Activated B cell treated with CpG ODN at 0.5 μM for 24 hours (primary cell): ENCODE results near the gene TEPSIN. TPM values are rescaled to one million over a fixed set of nuclear protein-coding genes. Genes with fewer than 3 reads are reported as not detected.

Source experiments
- ATAC-seq: fragments of 200-7000 bp; cut with Tn5 transposase; one replicate; pipeline ENCODE4 v1.10.0; 2021; ENCODE audit warnings: low read depth, mild to moderate bottlenecking, moderate library complexity
- CTCF ChIA-PET: fragments of 350-600 bp; sonication (Branson Sonifier 250); formaldehyde crosslinking; loops from one replicate; lab custom pipeline; 2021; ENCODE audit warnings: antibody characterized with exemption; lab: Charles Lee
- POLR2A ChIA-PET: fragments of 350-600 bp; sonication (Branson Sonifier 250); formaldehyde crosslinking; loops from one replicate; lab custom pipeline; 2021; ENCODE audit warnings: antibody characterized with exemption; lab: Charles Lee
- DNase-seq: peaks from one replicate; pipeline ENCODE4 v3.0.0; 2022
- H3K27ac Mint-ChIP-seq: one replicate; pipeline ENCODE4 v1.8.0; 2020; ENCODE audit warnings: mixed read lengths
- H3K27me3 Mint-ChIP-seq: one replicate; pipeline ENCODE4 v1.8.0; 2021; ENCODE audit warnings: mixed read lengths
- H3K36me3 Mint-ChIP-seq: one replicate; pipeline ENCODE4 v1.8.0; 2021; ENCODE audit warnings: low read depth, mixed read lengths
- H3K4me1 Mint-ChIP-seq: one replicate; pipeline ENCODE4 v1.8.0; 2021; ENCODE audit warnings: mixed read lengths
- H3K4me3 Mint-ChIP-seq: one replicate; pipeline ENCODE4 v1.8.0; 2020; ENCODE audit warnings: mild to moderate bottlenecking, mixed read lengths
- H3K9me3 Mint-ChIP-seq: one replicate; pipeline ENCODE4 v1.8.0; 2020; ENCODE audit warnings: mixed read lengths
- intact Hi-C: fragments of 100-400 bp; cut with micrococcal nuclease; formaldehyde crosslinking; loops from one replicate; pipeline ENCODE4 v1.15.1; 2024
- total RNA-seq: library from RNA; stranded (reverse); gene quantifications from 2 replicates; pipeline ENCODE4 v1.2.3, GENCODE V29; 2022
- TF ChIP-seq, protein P1 (sequence below): fragments of 200-600 bp; IDR thresholded peaks from one replicate; pipeline ENCODE4 v1.8.0; 2022; ENCODE audit warnings: antibody characterized with exemption, mild to moderate bottlenecking

The TEPSIN gene
- total RNA-seq, 1 donor from 2014 or later, result 102 TPM

GRCh38 chr17:81250286-81251093, 11.6 kb upstream of the TEPSIN start:
- H3K36me3 Mint-ChIP-seq, result peaks cover 46% of the 10 kb centered on the region
- no peak for ATAC-seq
- H3K27me3 Mint-ChIP-seq, result no peaks in the 10 kb centered on the region
- H3K27ac Mint-ChIP-seq, result no peak overlapping the region
- ChIA-PET POLR2A (interaction anchor here (1.5 kb wide), 1 partner anchor 12 kb away, joined by 6 read pairs; the partner anchor contains the start of genes NDUFAF8 and TEPSIN), CTCF (no interaction called here)
- no peak for DNase-seq
- TF ChIP-seq, protein P1, sequence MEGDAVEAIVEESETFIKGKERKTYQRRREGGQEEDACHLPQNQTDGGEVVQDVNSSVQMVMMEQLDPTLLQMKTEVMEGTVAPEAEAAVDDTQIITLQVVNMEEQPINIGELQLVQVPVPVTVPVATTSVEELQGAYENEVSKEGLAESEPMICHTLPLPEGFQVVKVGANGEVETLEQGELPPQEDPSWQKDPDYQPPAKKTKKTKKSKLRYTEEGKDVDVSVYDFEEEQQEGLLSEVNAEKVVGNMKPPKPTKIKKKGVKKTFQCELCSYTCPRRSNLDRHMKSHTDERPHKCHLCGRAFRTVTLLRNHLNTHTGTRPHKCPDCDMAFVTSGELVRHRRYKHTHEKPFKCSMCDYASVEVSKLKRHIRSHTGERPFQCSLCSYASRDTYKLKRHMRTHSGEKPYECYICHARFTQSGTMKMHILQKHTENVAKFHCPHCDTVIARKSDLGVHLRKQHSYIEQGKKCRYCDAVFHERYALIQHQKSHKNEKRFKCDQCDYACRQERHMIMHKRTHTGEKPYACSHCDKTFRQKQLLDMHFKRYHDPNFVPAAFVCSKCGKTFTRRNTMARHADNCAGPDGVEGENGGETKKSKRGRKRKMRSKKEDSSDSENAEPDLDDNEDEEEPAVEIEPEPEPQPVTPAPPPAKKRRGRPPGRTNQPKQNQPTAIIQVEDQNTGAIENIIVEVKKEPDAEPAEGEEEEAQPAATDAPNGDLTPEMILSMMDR, result no peak
- no peaks in the 10 kb centered on the region for H3K9me3 Mint-ChIP-seq
- intact Hi-C loops, result loop anchor here (5.0 kb wide), 2 partner anchors 137 to 302 kb away; partner anchors contain the start of gene FAAP100
- no peak overlapping the region for H3K4me3 Mint-ChIP-seq
- H3K4me1 Mint-ChIP-seq, result peaks cover 11% of the 10 kb centered on the region

- TF ChIP-seq, protein P1, result no peak
- DNase-seq (no peak), ATAC-seq (no peak)
- intact Hi-C loops, result loop anchor here (5.0 kb wide), 2 partner anchors 138 to 303 kb away; partner anchors contain the start of gene FAAP100
- no peak overlapping the region for H3K27ac Mint-ChIP-seq
- no peak overlapping the region for H3K4me3 Mint-ChIP-seq
- no peaks in the 10 kb centered on the region for H3K9me3 Mint-ChIP-seq
- H3K27me3 Mint-ChIP-seq, result no peaks in the 10 kb centered on the region
- peaks cover 46% of the 10 kb centered on the region for H3K36me3 Mint-ChIP-seq
- CTCF ChIA-PET, result no interaction called here
- POLR2A ChIA-PET, result no interaction called here
- H3K4me1 Mint-ChIP-seq, result peaks cover 19% of the 10 kb centered on the region
Observed at GRCh38 chr17:81249223-81250040, 10.6 kb upstream of the TEPSIN start.

DNA sequence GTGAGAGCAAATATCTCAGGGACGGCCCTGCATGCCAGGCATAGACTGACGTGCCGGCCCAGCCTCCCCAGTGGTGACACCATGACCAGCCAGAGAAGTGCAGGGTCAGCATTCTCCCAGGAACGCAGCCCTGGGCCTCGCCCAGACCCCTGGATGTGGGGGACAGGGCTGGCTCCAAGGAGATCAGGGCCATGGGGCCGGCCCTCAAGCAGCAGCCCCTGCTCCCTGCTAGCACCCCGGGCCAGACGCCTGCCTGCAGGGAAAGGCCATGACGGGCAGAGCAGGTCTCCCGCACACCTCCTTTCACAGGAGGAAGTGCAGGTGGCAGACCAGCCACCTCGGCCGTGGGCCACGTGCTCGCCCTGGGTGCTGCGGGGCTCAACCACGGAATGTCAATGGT, 9.8 kb upstream of the TEPSIN start:
- H3K36me3 Mint-ChIP-seq, result peaks cover 44% of the 10 kb centered on the region
- peaks cover 19% of the 10 kb centered on the region for H3K4me1 Mint-ChIP-seq
- intact Hi-C loops, result no loop called here
- DNase-seq (no peak), ATAC-seq (no peak)
- no peaks in the 10 kb centered on the region for H3K27me3 Mint-ChIP-seq
- no peak overlapping the region for H3K4me3 Mint-ChIP-seq
- TF ChIP-seq, protein P1, result no peak
- no peaks in the 10 kb centered on the region for H3K9me3 Mint-ChIP-seq
- H3K27ac Mint-ChIP-seq, result no peak overlapping the region
- POLR2A ChIA-PET, result no interaction called here
- CTCF ChIA-PET, result interaction anchor here (1.0 to 1.5 kb wide), 2 partner anchors 9 to 352 kb away, joined by 3 to 4 read pairs; partner anchors contain the start of gene NDUFAF8

- ChIA-PET CTCF (interaction anchor here (1.0 to 1.5 kb wide), 2 partner anchors 8 to 354 kb away, joined by 3 to 4 read pairs; partner anchors contain the start of gene NDUFAF8), POLR2A (interaction anchor here (0.7 kb wide), 2 partner anchors 12 to 20 kb away, joined by 4 to 6 read pairs; no protein-coding TSS in a partner anchor)
- DNase-seq (no peak), ATAC-seq (no peak)
- H3K27ac Mint-ChIP-seq, result no peak overlapping the region
- intact Hi-C loops, result no loop called here
- H3K27me3 Mint-ChIP-seq, result no peaks in the 10 kb centered on the region
- TF ChIP-seq, protein P1, result no peak
- no peaks in the 10 kb centered on the region for H3K9me3 Mint-ChIP-seq
- H3K36me3 Mint-ChIP-seq, result peaks cover 34% of the 10 kb centered on the region
- peaks cover 14% of the 10 kb centered on the region for H3K4me1 Mint-ChIP-seq
- no peak overlapping the region for H3K4me3 Mint-ChIP-seq
Observed at GRCh38 chr17:81247339-81247990, 8.6 kb upstream of the TEPSIN start.
